Stimulated activated CD4-positive, alpha-beta T cell treated with anti-CD3 and anti-CD28 coated beads, Interleukin-1b, Interleukin-23, amount 100 ng/mL, for 48 hours (primary cell): ENCODE results near the gene AGMO.
"Not testable (repeated sequence)": the region's sequence is repeated elsewhere in the genome, so short reads cannot be mapped to it uniquely, and the experiment has no call there.

Experiments
- DNase-seq: peaks from one replicate; pipeline ENCODE4 v3.0.0-alpha.2; 2020

Gene AGMO

GRCh38 chr7:15305002-15305600 lies 256.7 kb downstream of the AGMO start:
- no peak for DNase-seq

- DNase-seq = no peak
Observed at GRCh38 chr7:15303357-15303756, 258.5 kb downstream of the AGMO start.

- not testable (repeated sequence) for DNase-seq
Observed at GRCh38 chr7:15300986-15301385, 260.8 kb downstream of the AGMO start.

GRCh38 chr7:15292138-15292537 lies 269.7 kb downstream of the AGMO start:
- no peak for DNase-seq

- DNase-seq = no peak
Observed at GRCh38 chr7:15291699-15292098, 270.1 kb downstream of the AGMO start.

- no peak for DNase-seq
Observed at GRCh38 chr7:15288741-15289140, 273.1 kb downstream of the AGMO start.

GRCh38 chr7:15284396-15284795 lies 277.4 kb downstream of the AGMO start:
- DNase-seq = no peak

GRCh38 chr7:15280078-15280733 lies 281.6 kb downstream of the AGMO start:
- DNase-seq = no peak

- no peak for DNase-seq
Observed at GRCh38 chr7:15279640-15280039, 282.2 kb downstream of the AGMO start.

- DNase-seq = no peak
Observed at GRCh38 chr7:15257689-15258088, 304.1 kb downstream of the AGMO start.

GRCh38 chr7:15252181-15252580 lies 309.6 kb downstream of the AGMO start:
- no peak for DNase-seq

- DNase-seq = no peak
Observed at GRCh38 chr7:15248514-15248913, 313.3 kb downstream of the AGMO start.

- no peak for DNase-seq
Observed at GRCh38 chr7:15245831-15246230, 316.0 kb downstream of the AGMO start.

- DNase-seq = no peak
Observed at GRCh38 chr7:15239801-15240200, 322.0 kb downstream of the AGMO start.

GRCh38 chr7:15236952-15237351 lies 324.9 kb downstream of the AGMO start:
- DNase-seq = no peak

GRCh38 chr7:15234431-15234830 lies 327.4 kb downstream of the AGMO start:
- DNase-seq = no peak

- no peak for DNase-seq
Observed at GRCh38 chr7:15228831-15229230, 333.0 kb downstream of the AGMO start.

- no peak for DNase-seq
Observed at GRCh38 chr7:15225981-15226380, 335.8 kb downstream of the AGMO start.

- no peak for DNase-seq
Observed at GRCh38 chr7:15219758-15220157, 342.1 kb downstream of the AGMO start.

GRCh38 chr7:15218261-15218660 lies 343.6 kb downstream of the AGMO start:
- DNase-seq = no peak

GRCh38 chr7:15215616-15216015 lies 346.2 kb downstream of the AGMO start:
- DNase-seq = no peak

GRCh38 chr7:15214976-15215375 lies 346.8 kb downstream of the AGMO start:
- DNase-seq = no peak

GRCh38 chr7:15213093-15213492 lies 348.7 kb downstream of the AGMO start:
- no peak for DNase-seq

GRCh38 chr7:15209429-15209828 lies 352.4 kb downstream of the AGMO start:
- DNase-seq = no peak

GRCh38 chr7:15204421-15204820 lies 357.4 kb downstream of the AGMO start:
- DNase-seq = no peak
